Measurements from ENCODE around the gene OPA3. TPM values are rescaled to one million over a fixed set of nuclear protein-coding genes. Genes with fewer than 3 reads are reported as not detected.

OPA3 gene
- total RNA-seq, 1 donor from 2014 or later, result 8.3 TPM

- no peak for ATAC-seq
- DNase-seq (ENCODE audit: low spot score), result no peak
Observed at GRCh38 chr19:45505996-45506245, 78.7 kb downstream of the OPA3 start.

DNA sequence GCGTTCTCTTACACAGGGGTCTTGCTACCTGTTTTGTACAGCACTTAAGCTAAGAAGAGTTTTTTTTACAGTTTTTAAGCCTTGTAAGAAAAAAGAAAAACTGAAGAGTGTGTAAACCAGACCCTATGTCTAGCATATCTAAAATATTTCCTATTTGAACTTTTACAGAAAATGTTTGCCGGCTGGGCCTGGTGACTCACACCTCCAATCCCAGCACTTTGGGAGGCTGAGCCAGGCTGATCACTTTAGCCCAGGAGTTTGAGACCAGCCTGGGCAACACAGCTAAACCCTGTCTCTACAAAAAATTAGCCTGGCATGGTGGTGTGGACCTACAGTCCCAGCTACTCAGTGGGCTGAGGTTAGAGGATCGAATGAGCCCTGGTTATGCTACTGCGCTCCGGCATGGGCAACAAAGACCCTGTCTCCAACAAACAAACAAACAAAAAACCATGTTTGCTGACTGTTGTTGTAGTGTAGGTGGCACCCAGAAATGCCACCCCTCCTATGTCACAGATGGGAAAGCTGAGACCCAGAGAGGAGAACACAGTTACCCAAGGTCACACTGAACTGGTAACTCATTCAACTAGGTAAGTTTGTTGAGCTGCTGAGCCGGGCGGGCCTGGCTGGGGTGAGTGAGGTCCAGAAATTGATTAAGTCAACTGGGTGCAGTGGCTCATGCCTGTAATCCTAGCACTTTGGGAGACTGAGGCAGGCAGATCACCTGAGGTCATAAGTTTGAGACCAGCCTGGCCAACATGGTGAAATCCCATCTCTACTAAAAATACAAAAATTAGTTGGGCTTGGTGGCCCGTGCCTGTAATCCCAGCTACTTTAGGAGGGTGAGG lies 79.2 kb downstream of the OPA3 start:
- DNase-seq (ENCODE audit: low spot score) (no peak), ATAC-seq (no peak)

DNA sequence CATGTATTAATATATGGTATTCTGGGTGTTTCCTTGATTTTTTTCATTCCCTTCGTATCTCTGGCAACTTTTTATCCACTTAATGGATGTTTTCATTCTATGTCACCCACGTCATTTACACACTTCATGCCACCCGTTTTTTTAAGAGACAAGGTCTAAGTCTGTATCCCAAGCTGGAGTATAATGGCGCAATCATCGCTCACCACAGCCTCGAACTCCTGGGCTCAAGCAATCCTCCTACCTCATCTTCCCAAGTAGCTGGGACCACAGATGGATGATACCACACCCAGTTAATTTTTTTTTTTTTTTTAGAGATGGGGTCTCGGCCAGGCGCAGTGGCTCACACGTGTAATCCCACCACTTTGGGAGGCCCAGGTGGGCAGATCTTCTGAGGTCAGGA lies 80.7 kb downstream of the OPA3 start:
- ATAC-seq (no peak), DNase-seq (ENCODE audit: low spot score) (no peak)

- DNase-seq (ENCODE audit: low spot score) (no peak), ATAC-seq (no peak)
Observed at GRCh38 chr19:45502111-45502510, 82.5 kb downstream of the OPA3 start.

DNA sequence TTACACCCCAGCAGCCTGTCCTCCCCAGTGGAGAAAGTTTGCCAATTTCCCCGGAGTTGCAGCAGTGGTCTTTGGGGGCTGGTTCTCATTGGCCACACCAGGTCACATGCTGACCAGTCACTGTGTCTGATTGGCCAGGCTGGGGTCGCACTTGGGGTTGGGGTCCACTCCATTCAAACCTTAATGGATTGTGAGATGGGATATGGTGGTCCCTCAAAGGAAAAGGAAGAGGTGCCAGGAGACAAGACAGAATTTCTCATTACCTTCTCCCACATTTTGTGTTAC lies 82.9 kb downstream of the OPA3 start:
- ATAC-seq (no peak), DNase-seq (ENCODE audit: low spot score) (no peak)

DNA sequence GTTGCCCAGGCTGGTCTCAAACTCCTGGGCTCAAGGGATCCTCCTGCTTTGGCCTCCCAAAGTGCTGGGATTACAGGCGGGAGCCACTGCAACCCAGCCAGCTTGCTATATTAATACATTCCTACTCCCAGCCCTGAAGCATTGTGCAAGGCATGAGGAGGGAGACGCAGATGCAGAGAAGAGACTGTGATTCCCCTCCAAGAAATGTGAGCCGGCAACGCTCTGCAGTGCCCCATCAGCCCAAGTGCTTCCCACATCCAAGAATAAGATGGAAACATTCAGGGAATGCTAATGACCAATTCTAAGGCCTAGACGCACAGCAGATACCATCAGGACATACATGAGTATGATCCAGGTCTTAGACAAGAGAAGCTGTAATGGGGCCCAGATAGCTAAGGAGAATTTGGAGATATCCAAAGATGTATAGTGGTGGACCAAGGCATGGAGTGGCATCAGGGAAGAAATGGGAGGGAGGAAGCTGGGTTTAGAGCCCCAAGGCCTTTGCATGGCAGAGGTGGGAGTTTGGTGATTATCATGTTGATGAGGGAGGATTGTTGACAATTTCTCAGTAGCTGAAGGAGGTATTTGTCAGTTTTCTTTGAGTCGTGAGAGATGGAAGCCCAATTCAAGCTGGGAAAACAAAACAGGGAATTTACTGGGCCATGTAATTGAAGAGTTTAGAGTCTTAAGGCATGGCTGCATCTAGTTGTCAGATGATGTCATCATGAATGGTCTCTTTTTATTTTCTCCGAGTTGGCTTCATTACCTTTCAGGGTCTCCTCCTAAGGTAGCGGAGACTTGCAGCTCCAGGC lies 83.5 kb downstream of the OPA3 start:
- no peak for DNase-seq (ENCODE audit: low spot score)

GRCh38 chr19:45499196-45500180 lies 85.1 kb downstream of the OPA3 start:
- peak; percentile 80 for DNase-seq (ENCODE audit: low spot score)
- peak; percentile 70 for ATAC-seq

More for the DNA sequence above, 83.5 kb downstream of the OPA3 start:
- ATAC-seq, result no peak

- DNase-seq (ENCODE audit: low spot score) (no peak), ATAC-seq (no peak)
Observed at GRCh38 chr19:45498411-45499195, 86.0 kb downstream of the OPA3 start, which contains the start of gene PPM1N. TSS of gene PPM1N (plus strand) at chr19:45498443. CDS start at chr19:45498473, 30 bp downstream.

DNA sequence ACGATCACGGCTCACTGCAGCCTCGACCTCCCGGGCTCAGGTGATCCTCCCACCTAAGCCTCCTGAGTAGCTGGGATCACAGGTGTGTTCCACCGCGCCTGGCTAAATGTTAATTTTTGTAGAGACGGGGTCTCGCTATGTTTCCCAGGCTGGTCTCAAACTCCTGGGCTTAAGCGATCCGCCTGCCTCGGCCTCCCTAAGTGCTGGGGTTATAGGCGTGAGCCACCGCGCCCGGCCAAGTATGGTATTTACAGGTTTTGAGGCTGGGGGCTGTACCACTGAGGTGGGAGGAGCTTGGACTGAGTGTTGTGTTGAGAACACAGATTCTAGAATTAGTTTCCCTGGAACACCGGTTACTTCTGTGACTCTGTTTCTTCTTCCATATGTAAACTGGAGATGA lies 86.8 kb downstream of the OPA3 start:
- ATAC-seq (no peak), DNase-seq (ENCODE audit: low spot score) (no peak)

DNA sequence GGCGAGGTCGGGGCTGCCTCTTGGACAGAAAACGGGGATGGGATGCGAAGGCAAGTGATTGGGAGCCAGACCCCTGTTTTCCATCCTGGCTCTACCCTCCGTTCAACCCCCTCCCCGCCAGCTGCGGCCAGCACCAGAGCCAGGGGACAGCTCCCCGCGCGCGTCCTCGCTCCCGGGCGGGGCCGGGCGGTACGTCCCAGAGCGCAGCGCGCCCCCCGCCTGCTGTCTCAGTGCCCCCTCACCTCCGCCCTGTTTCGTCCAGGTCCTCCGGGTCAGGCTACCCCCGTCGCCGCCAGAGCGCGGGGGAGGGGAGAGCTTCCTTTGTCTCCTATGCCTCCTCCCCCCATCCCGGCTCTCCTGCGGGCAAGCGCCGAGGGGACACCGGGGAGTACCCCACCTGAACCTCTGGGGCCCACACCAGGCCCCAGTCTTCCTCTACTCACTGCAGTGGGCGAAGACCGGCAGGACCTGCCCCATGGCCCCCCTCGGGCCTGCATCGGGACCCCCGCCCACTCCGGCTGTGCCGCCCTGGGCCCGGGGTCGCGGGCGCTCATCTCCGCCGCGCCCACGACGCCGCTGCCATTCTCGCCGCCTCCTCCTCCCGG lies 88.2 kb downstream of the OPA3 start:
- DNase-seq (ENCODE audit: low spot score) (peak; percentile 57), ATAC-seq (peak; percentile 43)

GRCh38 chr19:45495178-45495577 lies 89.4 kb downstream of the OPA3 start:
- no peak for DNase-seq (ENCODE audit: low spot score)
- no peak for ATAC-seq

DNA sequence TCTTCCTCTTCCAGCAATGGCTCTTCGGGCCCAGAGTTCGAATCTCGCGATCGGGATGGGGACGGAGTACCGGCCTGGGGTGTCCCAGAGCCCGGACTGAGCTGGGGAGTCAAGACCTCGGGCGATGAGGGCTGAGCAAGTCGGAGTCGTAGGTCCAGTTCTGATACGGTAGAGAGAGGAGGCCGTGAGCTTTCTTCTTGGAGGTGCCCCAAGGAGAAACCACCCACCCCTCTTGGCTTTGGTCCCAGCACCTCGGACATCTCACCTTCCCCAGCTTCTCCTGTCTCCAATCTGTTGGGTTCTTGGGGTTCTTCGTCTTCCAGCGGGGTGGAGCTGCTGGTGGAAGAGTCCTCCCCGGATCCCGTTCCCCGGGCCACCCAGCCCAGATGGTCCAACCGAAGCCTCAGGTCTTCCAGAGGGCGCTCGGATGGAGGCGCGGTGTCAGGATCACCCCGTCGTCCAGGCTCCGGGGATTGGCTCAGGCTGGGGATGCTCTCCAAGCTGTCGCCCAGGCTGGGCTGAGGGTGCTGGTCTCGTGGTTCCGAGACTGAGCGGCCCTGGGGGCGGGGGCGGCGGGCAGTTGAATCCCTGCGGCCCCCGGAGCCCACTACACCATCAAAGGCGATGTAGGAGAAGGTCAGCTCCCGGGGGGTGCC lies 90.2 kb downstream of the OPA3 start:
- DNase-seq (ENCODE audit: low spot score), result no peak

GRCh38 chr19:45492627-45493470 lies 91.8 kb downstream of the OPA3 start:
- ATAC-seq (peak; percentile 23), DNase-seq (ENCODE audit: low spot score) (no peak)

More for the DNA sequence above, 90.2 kb downstream of the OPA3 start:
- ATAC-seq, result no peak

GRCh38 chr19:45492137-45492626 lies 92.4 kb downstream of the OPA3 start:
- DNase-seq (ENCODE audit: low spot score), result no peak
- ATAC-seq, result no peak

GRCh38 chr19:45489216-45489855 lies 95.3 kb downstream of the OPA3 start:
- no peak for DNase-seq (ENCODE audit: low spot score)
- no peak for ATAC-seq

GRCh38 chr19:45488708-45489107 lies 95.9 kb downstream of the OPA3 start:
- ATAC-seq (no peak), DNase-seq (ENCODE audit: low spot score) (no peak)

DNA sequence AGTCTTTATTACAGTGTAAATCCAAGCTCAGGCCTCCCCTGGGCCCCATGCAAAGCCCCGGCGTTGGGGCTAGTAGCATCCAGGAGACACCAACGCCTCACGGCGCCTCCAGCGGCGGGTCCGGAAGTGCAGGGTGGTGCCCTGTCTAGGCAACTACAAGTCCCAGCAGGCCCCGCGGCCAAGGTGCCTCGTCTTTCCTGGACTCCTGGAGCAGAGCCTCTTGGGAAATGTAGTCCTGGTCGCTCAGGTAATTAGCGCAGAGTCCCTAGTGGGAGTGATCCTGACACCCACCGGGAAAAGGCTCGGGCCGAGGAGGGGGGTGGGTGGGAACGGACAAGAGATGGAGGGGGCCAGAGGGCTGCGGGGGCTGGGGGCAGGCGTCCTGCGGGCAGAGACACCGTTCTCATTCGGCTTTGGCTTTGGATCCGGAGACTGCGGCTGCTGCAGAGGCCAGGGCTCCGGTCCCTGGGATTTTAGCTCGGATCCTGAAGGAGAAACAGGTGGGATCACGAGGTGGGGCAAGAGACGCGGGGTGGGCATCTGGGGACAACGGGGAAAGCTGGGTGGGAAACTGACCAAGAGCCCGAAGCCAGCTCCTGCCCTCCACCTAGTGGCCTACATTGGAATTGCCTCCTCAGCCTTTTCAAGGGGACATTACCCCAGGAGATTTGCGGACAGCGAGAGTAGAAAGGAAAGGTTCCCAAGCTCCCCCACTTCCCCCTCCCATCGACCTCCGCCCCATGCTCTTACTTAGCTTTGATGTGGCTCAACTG lies 99.1 kb downstream of the OPA3 start:
- DNase-seq (ENCODE audit: low spot score) (peak; percentile 97), ATAC-seq (peak; percentile 99)

Measured in left lobe of liver (tissue), 2 donors.